HG02885 (cell line): ENCODE data around the gene GPR4.
"Not testable (repeated sequence)": the region's sequence is repeated elsewhere in the genome, so short reads cannot be mapped to it uniquely, and the experiment has no call there.

Experiments
- ATAC-seq: cut with Tn5 transposase; IDR thresholded peaks from one replicate; pipeline ENCODE4 v1.9.1; 2021; ENCODE audit warnings: mild to moderate bottlenecking; ENCODE audit not compliant: unreplicated experiment, poor library complexity

GPR4 gene

GRCh38 chr19:45628219-45628618 is 26.2 kb upstream of the GPR4 start:
- ATAC-seq, result not testable (repeated sequence)

- no peak for ATAC-seq
Observed at GRCh38 chr19:45623984-45624383, 22.0 kb upstream of the GPR4 start.

GRCh38 chr19:45621976-45622503 is 20.0 kb upstream of the GPR4 start:
- no peak for ATAC-seq

- no peak for ATAC-seq
Observed at GRCh38 chr19:45621389-45621788, 19.4 kb upstream of the GPR4 start.

GRCh38 chr19:45616704-45617017 is 14.6 kb upstream of the GPR4 start:
- ATAC-seq, result no peak

- ATAC-seq, result no peak
Observed at GRCh38 chr19:45615795-45616703, 14.0 kb upstream of the GPR4 start.

GRCh38 chr19:45615056-45615455 is 13.0 kb upstream of the GPR4 start:
- ATAC-seq, result not testable (repeated sequence)

- ATAC-seq, result no peak
Observed at GRCh38 chr19:45613926-45614725, 12.1 kb upstream of the GPR4 start.

GRCh38 chr19:45608948-45609347 is 6.9 kb upstream of the GPR4 start:
- no peak for ATAC-seq

GRCh38 chr19:45607071-45608029 is 5.3 kb upstream of the GPR4 start:
- no peak for ATAC-seq

- no peak for ATAC-seq
Observed at GRCh38 chr19:45601115-45601514, 897 bp downstream of the GPR4 start.

- no peak for ATAC-seq
Observed at GRCh38 chr19:45600340-45600885, 1.6 kb downstream of the GPR4 start.

GRCh38 chr19:45599286-45599685 is 2.7 kb downstream of the GPR4 start:
- ATAC-seq, result no peak

- no peak for ATAC-seq
Observed at GRCh38 chr19:45598267-45599001, 3.6 kb downstream of the GPR4 start.

- no peak for ATAC-seq
Observed at GRCh38 chr19:45597425-45598111, 4.4 kb downstream of the GPR4 start.

GRCh38 chr19:45595814-45596213 is 6.2 kb downstream of the GPR4 start:
- ATAC-seq, result no peak

- ATAC-seq, result no peak
Observed at GRCh38 chr19:45593520-45593919, 8.5 kb downstream of the GPR4 start.

GRCh38 chr19:45592366-45592765 is 9.6 kb downstream of the GPR4 start:
- no peak for ATAC-seq

- no peak for ATAC-seq
Observed at GRCh38 chr19:45591638-45592005, 10.4 kb downstream of the GPR4 start.
